ENCODE results near the gene KCNS3.
"Not testable (repeated sequence)": the region's sequence is repeated elsewhere in the genome, so short reads cannot be mapped to it uniquely, and the experiment has no call there.

The KCNS3 gene

GRCh38 chr2:17959356-17959755 is 80.9 kb downstream of the KCNS3 start:
- TF ChIP-seq, protein P1, sequence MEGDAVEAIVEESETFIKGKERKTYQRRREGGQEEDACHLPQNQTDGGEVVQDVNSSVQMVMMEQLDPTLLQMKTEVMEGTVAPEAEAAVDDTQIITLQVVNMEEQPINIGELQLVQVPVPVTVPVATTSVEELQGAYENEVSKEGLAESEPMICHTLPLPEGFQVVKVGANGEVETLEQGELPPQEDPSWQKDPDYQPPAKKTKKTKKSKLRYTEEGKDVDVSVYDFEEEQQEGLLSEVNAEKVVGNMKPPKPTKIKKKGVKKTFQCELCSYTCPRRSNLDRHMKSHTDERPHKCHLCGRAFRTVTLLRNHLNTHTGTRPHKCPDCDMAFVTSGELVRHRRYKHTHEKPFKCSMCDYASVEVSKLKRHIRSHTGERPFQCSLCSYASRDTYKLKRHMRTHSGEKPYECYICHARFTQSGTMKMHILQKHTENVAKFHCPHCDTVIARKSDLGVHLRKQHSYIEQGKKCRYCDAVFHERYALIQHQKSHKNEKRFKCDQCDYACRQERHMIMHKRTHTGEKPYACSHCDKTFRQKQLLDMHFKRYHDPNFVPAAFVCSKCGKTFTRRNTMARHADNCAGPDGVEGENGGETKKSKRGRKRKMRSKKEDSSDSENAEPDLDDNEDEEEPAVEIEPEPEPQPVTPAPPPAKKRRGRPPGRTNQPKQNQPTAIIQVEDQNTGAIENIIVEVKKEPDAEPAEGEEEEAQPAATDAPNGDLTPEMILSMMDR (conservative IDR thresholded peaks at IDR 0.05; ENCODE audit: low read depth, low read length), result no peak
- no peak overlapping the region for H3K4me3 ChIP-seq (ENCODE audit: low read length)
- DNase-seq (ENCODE audit: low read depth), result no peak

- TF ChIP-seq, protein P1 (conservative IDR thresholded peaks at IDR 0.05; ENCODE audit: low read depth, low read length), result no peak
- no peak overlapping the region for H3K4me3 ChIP-seq (ENCODE audit: low read length)
- no peak for DNase-seq (ENCODE audit: low read depth)
These were observed 81.4 kb downstream of the KCNS3 start for GRCh38 chr2:17959833-17960232.

DNA sequence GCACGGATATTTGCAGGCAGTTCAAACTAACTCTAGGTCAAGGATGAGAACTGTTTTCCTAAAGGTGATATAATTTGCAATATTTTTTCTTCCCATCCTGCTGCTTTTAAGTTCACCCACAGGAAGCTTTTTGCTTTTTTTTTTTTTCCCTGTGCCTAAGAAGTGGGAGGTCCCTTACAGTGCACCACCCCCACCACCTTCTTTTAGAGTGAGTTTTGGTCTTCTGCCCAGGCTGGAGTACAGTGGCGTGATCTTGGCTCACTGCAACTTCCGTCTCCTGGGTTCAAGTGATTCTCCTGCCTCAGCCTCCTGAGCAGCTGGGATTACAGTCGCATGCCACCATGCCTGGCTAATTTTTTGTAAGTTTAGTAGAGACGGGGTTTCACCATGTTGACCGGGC is 82.5 kb downstream of the KCNS3 start:
- DNase-seq (ENCODE audit: low read depth), result no peak
- TF ChIP-seq, protein P1 (conservative IDR thresholded peaks at IDR 0.05; ENCODE audit: low read depth, low read length), result no peak
- H3K4me3 ChIP-seq (ENCODE audit: low read length), result no peak overlapping the region

- DNase-seq (ENCODE audit: low read depth), result no peak
- H3K4me3 ChIP-seq (ENCODE audit: low read length), result no peak overlapping the region
- TF ChIP-seq, protein P1 (conservative IDR thresholded peaks at IDR 0.05; ENCODE audit: low read depth, low read length), result no peak
These were observed 83.3 kb downstream of the KCNS3 start for GRCh38 chr2:17961789-17962188.

DNA sequence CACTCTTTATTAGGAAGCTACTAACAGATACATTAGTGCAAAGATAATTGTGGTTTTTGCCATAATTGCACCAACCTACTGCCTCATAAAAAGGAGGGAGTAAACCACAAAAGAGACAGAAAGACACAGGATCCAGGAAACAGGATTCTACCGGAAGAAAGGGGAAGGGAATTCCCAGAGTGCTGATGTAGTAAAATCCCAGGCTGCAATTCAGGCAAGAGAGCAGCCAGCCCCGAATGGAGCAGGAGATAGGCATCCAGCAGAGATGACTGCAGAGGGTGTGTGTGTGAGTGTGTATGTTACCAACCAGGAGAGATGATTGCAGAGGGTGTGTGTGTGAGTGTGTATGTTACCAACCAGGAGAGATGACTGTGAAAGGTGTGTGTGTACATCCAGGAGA is 84.4 kb downstream of the KCNS3 start:
- H3K4me3 ChIP-seq (ENCODE audit: low read length), result no peak overlapping the region
- TF ChIP-seq, protein P1 (conservative IDR thresholded peaks at IDR 0.05; ENCODE audit: low read depth, low read length), result no peak
- no peak for DNase-seq (ENCODE audit: low read depth)

GRCh38 chr2:17963571-17963970 is 85.1 kb downstream of the KCNS3 start:
- H3K4me3 ChIP-seq (ENCODE audit: low read length); DNase-seq (ENCODE audit: low read depth): not testable (repeated sequence)

- H3K4me3 ChIP-seq (ENCODE audit: low read length), result no peak overlapping the region
- DNase-seq (ENCODE audit: low read depth), result no peak
- TF ChIP-seq, protein P1 (conservative IDR thresholded peaks at IDR 0.05; ENCODE audit: low read depth, low read length), result no peak
These were observed 86.7 kb downstream of the KCNS3 start for GRCh38 chr2:17965196-17965595.

GRCh38 chr2:17966798-17967197 is 88.3 kb downstream of the KCNS3 start:
- H3K4me3 ChIP-seq (ENCODE audit: low read length), result no peak overlapping the region
- DNase-seq (ENCODE audit: low read depth), result no peak
- TF ChIP-seq, protein P1 (conservative IDR thresholded peaks at IDR 0.05; ENCODE audit: low read depth, low read length), result no peak

Data from retinal pigment epithelial cell (primary cell).